ENCODE data around the gene SERTAD2. TPM values are rescaled to one million over a fixed set of nuclear protein-coding genes. Genes with fewer than 3 reads are reported as not detected.

The SERTAD2 gene
- total and polyA plus RNA-seq, 2 of the 4 experiments (the other 2 are of a cell fraction) = 5.0 to 11.0 TPM

DNA sequence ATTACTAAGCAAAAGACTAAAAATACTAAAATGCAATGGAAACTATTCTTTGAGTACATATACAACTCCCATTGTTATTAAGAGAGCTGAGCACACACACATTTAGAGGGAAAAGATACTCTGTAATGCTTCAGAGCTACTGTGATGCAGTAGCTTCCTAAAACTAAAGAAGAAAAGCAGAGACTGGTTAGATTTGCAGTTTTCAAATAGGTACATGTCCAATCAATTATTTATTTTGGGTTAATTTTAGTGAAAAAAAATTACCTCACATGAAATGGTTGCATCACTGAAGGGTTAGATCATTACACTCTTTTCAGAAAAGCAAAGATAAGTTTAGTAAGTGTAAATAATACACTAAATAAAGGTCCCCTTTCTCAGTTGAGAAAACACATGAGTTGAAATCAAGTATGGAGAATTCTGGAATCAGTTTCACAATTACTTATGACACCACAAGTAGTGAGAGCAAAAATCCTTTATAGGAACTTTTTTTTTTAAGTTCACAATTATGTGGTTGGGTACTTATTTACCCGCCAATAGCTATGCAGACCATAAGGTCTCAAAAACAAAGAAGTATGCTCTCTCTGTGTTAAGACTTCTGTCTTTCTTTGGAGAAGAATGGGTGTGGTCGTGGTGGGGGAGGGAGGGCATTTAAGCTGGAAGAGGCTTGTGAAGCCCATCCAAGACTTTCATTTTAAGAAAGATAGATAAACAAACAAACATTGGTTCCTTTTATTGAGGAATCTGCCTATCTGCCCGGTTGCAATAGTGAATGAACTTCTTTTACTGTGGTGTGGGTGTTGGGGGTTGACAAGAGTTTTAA lies 25.3 kb upstream of the SERTAD2 start:
- CTCF ChIA-PET = interaction anchor here (1.1 kb wide), 1 partner anchor 11 kb away, joined by 3 read pairs; no protein-coding TSS in a partner anchor
- H2BK20ac ChIP-seq (ENCODE audit: low read depth, low read length) = no peak overlapping the region
- no peak overlapping the region for H4K8ac ChIP-seq (ENCODE audit: low read depth in 2 of 2, low read length in 2 of 2)
- H3K27me3 ChIP-seq (ENCODE audit: control insufficient read depth, insufficient read depth, low read length) = no peaks in the 10 kb centered on the region
- POLR2A ChIA-PET (ENCODE audit: unreplicated experiment) = no interaction called here
- no peak overlapping the region for H3K18ac ChIP-seq (ENCODE audit: low read depth, low read length)
- no peak for DNase-seq
- ATAC-seq (ENCODE audit: low read depth) = 0 out of 2 replicates have a peak, but pooled peaks have one; percentile 21
- no peaks in the 10 kb centered on the region for H3K9me1 ChIP-seq (ENCODE audit: insufficient read depth, low read length)
- in situ Hi-C loops (cut with MboI; ENCODE audit: low sequenced_read_pairs) = no loop called here
- TF ChIP-seq RCOR1 (IDR thresholded peaks at IDR 0.05; ENCODE audit: insufficient replicate concordance, low read length) (no peak), MXI1 (IDR thresholded peaks at IDR 0.05; ENCODE audit: borderline replicate concordance, low read depth, low read length) (no peak)
- no peak overlapping the region for H3K9ac ChIP-seq (ENCODE audit: low read depth, low read length)
- H3K4me2 ChIP-seq (ENCODE audit: low read depth, low read length) = no peak overlapping the region
- H3K4me1 ChIP-seq (ENCODE audit: control insufficient read depth, insufficient read depth, low read length) = peaks cover 2% of the 10 kb centered on the region; the same call in 1 of the 2 replicates
- H3K4me3 ChIP-seq (ENCODE audit: insufficient read depth, low read depth, low read length) = no peak overlapping the region
- no peak overlapping the region for H3K56ac ChIP-seq (ENCODE audit: extremely low read depth, insufficient read depth, low read length)
- no peak overlapping the region for H2BK5ac ChIP-seq (ENCODE audit: low read depth, low read length, poor library complexity, severe bottlenecking)
- dilution Hi-C loops (cut with HindIII; ENCODE audit: low sequenced_read_pairs, unreplicated experiment) = no loop called here
- H3K4ac ChIP-seq (ENCODE audit: low read depth, low read length) = no peak overlapping the region
- H4K5ac ChIP-seq (ENCODE audit: low read depth, low read length) = no peak overlapping the region
- no peak overlapping the region for H3K14ac ChIP-seq (replicated peaks; ENCODE audit: low read depth, low read length)
- no peak overlapping the region for H3K27ac ChIP-seq (ENCODE audit: insufficient read depth, low read length)
- no TSS peak for BruUV-seq (replicated peaks)
- no peaks in the 10 kb centered on the region for H3K36me3 ChIP-seq (ENCODE audit: control insufficient read depth, insufficient read depth, low read length)
- H2BK120ac ChIP-seq (ENCODE audit: low read depth, low read length) = no peak overlapping the region
- no peak overlapping the region for H2AK9ac ChIP-seq (replicated peaks; ENCODE audit: low read depth, low read length, poor library complexity)
- H2BK15ac ChIP-seq (ENCODE audit: low read depth, low read length) = no peak overlapping the region
- H4K91ac ChIP-seq (ENCODE audit: insufficient read depth, low read depth, low read length) = no peak overlapping the region
- no peak overlapping the region for H2AFZ ChIP-seq (replicated peaks; ENCODE audit: low read length, poor library complexity)
- H3K79me1 ChIP-seq (ENCODE audit: low read depth in 1 of 2, low read length in 2 of 2) = no peaks in the 10 kb centered on the region; a peak in 1 of 4 replicates
- H4K20me1 ChIP-seq (ENCODE audit: insufficient read depth, low read length) = no peaks in the 10 kb centered on the region
- no peak overlapping the region for H2AK5ac ChIP-seq (ENCODE audit: low read depth, low read length)
- no CpG with 5 or more reads among the region's 3 CpGs for WGBS, 2 experiments (ENCODE audit: extremely low coverage in 2 of 2, insufficient read length in 1 of 2)
- no peaks in the 10 kb centered on the region for H3K9me3 ChIP-seq (ENCODE audit: control insufficient read depth, insufficient read depth, low read length)
- no peak overlapping the region for H3K23ac ChIP-seq (ENCODE audit: low read depth, low read length)
- intact Hi-C loops (cut with micrococcal nuclease) = no loop called here
